GM12878 (cell line): ENCODE results near the gene SEPTIN11. TPM values are rescaled to one million over a fixed set of nuclear protein-coding genes. Genes with fewer than 3 reads are reported as not detected.

Experiments used
- ATF7 ChIP-seq: fragments of 450-650 bp; IDR thresholded peaks from 2 replicates; pipeline ENCODE4 v1.6.1; 2016; ENCODE audit warnings: low read depth, mild to moderate bottlenecking
- CHD1 ChIP-seq: IDR thresholded peaks from 2 replicates; pipeline ENCODE4 v1.6.1; 2012; ENCODE audit warnings: low read depth, low read length, improper control_type of control experiment
- FOXK2 ChIP-seq: fragments of 450-650 bp; IDR thresholded peaks from 2 replicates; pipeline ENCODE4 v1.6.1; 2017; ENCODE audit warnings: mild to moderate bottlenecking, moderate library complexity
- IRF3 ChIP-seq: fragments of 450-650 bp; IDR thresholded peaks from 2 replicates; pipeline ENCODE4 v1.6.1; 2014; ENCODE audit warnings: mild to moderate bottlenecking
- IRF4 ChIP-seq: IDR thresholded peaks from 2 replicates; pipeline ENCODE4 v1.6.1; 2011; ENCODE audit warnings: low read depth, low read length
- KAT2A ChIP-seq: conservative IDR thresholded peaks from 2 replicates; pipeline ENCODE4 v1.6.1; 2011; ENCODE audit warnings: low read depth, low read length; ENCODE audit not compliant: control insufficient read depth
- NKRF ChIP-seq: fragments of 450-650 bp; conservative IDR thresholded peaks from 2 replicates; pipeline ENCODE4 v1.6.1; 2017; ENCODE audit warnings: mild to moderate bottlenecking, moderate library complexity
- PAX5 ChIP-seq: IDR thresholded peaks from 2 replicates; pipeline ENCODE4 v1.6.1; 2011; ENCODE audit warnings: low read depth, low read length, borderline replicate concordance
- PRDM15 ChIP-seq: fragments of 450-650 bp; formaldehyde crosslinking; IDR thresholded peaks from 2 replicates; pipeline ENCODE4 v1.4.0; 2020; ENCODE audit warnings: mild to moderate bottlenecking, moderate library complexity
- RAD21 ChIP-seq: IDR thresholded peaks from 2 replicates; pipeline ENCODE4 v1.6.1; 2011; ENCODE audit warnings: mild to moderate bottlenecking, low read depth, low read length, moderate library complexity; ENCODE audit not compliant: insufficient read depth
- RBBP5 ChIP-seq: fragments of 200-600 bp; sonication (generic); conservative IDR thresholded peaks from 2 replicates; pipeline ENCODE4 v1.6.1; 2016
- SRF ChIP-seq, 2 experiments: IDR thresholded peaks; 2 replicates each; pipeline ENCODE4 v1.6.1; 2011; ENCODE audit warnings: low read depth in 2 of 2, low read length in 2 of 2, mild to moderate bottlenecking in 1 of 2, moderate library complexity in 1 of 2
- SUPT20H ChIP-seq: IDR thresholded peaks from 2 replicates; pipeline ENCODE4 v1.6.1; 2011; ENCODE audit warnings: low read depth, mild to moderate bottlenecking, low read length, moderate library complexity, borderline replicate concordance; ENCODE audit not compliant: control insufficient read depth
- polyA plus RNA-seq, 11 experiments: library from polyadenylated mRNA; depleted of rRNA in 4 of 11; unstranded in 6 of 11; stranded (reverse) in 5 of 11; fragments of >200 nt; fragmentation: Nextera tagmentation in 4 of 11; fragmentation: Illumina TruSeq in 1 of 11; extraction: Ambion mirVana in 4 of 11; extraction: Trizol in 1 of 11; gene quantifications; 1 replicate in 1 of 11; 2 replicates in 10 of 11; pipeline versions ENCODE4 v1.2.1 to v1.2.3, GENCODE V29; 2011 to 2016; ENCODE audit warnings: inconsistent platforms in 2 of 11, missing spikeins in 2 of 11, low read depth in 1 of 11
- total RNA-seq, 4 experiments: library from RNA; depleted of rRNA in 3 of 4; stranded (reverse); fragments of >200 nt in 3 of 4; fragmentation: Illumina TruSeq in 1 of 4; extraction: Trizol in 1 of 4; gene quantifications; 2 replicates each; pipeline versions ENCODE4 v1.2.1 to v1.2.3, GENCODE V29; 2013 to 2021
- TF ChIP-seq, protein P1 (sequence below): fragments of 450-650 bp; formaldehyde crosslinking; IDR thresholded peaks from 2 replicates; pipeline ENCODE4 v1.5.0; 2022; ENCODE audit warnings: mild to moderate bottlenecking, missing genetic modification characterization
- TF ChIP-seq, protein P2 (sequence below), 3 experiments: IDR thresholded peaks in 2 of 3; conservative IDR thresholded peaks in 1 of 3; 2 replicates each; pipeline ENCODE4 v1.5.1; 2011; ENCODE audit warnings: low read depth in 3 of 3, low read length in 3 of 3, mild to moderate bottlenecking in 3 of 3, control low read depth in 2 of 3, moderate library complexity in 2 of 3, inconsistent platforms in 1 of 3, mixed read lengths in 1 of 3; ENCODE audit not compliant: control insufficient read depth in 2 of 3, insufficient read depth in 1 of 3; ENCODE audit errors: extremely low read depth in 1 of 3

SEPTIN11 gene
- total and polyA plus RNA-seq, 10 of the 15 experiments (the other 5 are each of a cell fraction or from before 2014, with no cell fraction given), result 24.7 to 160 (median 91.3) TPM

DNA sequence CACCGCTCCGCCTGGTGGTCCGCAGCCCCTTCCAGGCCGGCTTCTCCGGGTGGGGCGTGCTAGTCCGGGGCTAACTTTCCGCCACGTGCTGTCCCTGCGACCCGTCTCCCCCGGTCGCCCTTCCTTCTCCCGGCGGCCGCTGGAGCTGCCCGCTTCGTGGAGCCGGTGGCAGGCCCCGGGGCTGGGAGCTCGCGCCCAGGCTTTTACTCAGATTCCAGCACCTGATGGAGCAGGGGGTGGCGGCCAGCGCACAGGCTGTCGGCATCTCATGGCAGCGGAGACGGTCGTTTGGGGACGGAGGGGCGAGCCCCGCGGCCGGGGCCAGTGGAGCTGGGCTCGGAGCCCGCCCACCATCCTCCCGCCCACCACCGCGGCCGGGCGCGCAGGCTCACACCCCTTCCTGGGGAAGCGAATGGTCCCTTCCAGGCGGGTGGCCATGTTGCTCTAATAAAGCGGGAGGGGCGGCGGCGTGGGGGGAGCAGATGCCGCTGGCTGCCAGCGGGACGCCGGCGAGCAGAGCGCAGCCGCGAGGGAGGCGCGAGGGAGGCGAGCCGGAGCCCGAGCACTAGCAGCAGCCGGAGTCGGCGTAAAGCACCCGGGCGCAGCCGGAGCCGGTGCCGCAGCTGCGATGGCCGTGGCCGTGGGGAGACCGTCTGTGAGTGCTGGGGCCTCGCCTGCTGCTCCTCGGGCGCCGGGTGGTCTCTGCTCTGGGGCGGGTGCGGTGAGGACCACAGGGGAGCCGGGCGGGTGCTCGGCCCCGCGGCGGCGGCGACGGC is at the start of gene SEPTIN11 (continued):
- TF ChIP-seq NKRF (peak; percentile 74), RAD21 (no peak), PAX5 (no peak), FOXK2 (peak; percentile 92), IRF3 (no peak), ATF7 (peak; percentile 76), SUPT20H (no peak), IRF4 (no peak), SRF (IDR thresholded peaks at IDR 0.05; ENCODE audit: low read depth in 2 of 2, low read length in 2 of 2) (0 out of 4 replicates have a peak, but pooled peaks have one; percentile 7 to 14), PRDM15 (no peak), KAT2A (no peak), RBBP5 (no peak), CHD1 (peak; percentile 96)
- TF ChIP-seq, protein P1, sequence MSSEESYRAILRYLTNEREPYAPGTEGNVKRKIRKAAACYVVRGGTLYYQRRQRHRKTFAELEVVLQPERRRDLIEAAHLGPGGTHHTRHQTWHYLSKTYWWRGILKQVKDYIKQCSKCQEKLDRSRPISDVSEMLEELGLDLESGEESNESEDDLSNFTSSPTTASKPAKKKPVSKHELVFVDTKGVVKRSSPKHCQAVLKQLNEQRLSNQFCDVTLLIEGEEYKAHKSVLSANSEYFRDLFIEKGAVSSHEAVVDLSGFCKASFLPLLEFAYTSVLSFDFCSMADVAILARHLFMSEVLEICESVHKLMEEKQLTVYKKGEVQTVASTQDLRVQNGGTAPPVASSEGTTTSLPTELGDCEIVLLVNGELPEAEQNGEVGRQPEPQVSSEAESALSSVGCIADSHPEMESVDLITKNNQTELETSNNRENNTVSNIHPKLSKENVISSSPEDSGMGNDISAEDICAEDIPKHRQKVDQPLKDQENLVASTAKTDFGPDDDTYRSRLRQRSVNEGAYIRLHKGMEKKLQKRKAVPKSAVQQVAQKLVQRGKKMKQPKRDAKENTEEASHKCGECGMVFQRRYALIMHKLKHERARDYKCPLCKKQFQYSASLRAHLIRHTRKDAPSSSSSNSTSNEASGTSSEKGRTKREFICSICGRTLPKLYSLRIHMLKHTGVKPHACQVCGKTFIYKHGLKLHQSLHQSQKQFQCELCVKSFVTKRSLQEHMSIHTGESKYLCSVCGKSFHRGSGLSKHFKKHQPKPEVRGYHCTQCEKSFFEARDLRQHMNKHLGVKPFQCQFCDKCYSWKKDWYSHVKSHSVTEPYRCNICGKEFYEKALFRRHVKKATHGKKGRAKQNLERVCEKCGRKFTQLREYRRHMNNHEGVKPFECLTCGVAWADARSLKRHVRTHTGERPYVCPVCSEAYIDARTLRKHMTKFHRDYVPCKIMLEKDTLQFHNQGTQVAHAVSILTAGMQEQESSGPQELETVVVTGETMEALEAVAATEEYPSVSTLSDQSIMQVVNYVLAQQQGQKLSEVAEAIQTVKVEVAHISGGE (CRISPR knock-in tag), result no peak
- TF ChIP-seq, protein P2, sequence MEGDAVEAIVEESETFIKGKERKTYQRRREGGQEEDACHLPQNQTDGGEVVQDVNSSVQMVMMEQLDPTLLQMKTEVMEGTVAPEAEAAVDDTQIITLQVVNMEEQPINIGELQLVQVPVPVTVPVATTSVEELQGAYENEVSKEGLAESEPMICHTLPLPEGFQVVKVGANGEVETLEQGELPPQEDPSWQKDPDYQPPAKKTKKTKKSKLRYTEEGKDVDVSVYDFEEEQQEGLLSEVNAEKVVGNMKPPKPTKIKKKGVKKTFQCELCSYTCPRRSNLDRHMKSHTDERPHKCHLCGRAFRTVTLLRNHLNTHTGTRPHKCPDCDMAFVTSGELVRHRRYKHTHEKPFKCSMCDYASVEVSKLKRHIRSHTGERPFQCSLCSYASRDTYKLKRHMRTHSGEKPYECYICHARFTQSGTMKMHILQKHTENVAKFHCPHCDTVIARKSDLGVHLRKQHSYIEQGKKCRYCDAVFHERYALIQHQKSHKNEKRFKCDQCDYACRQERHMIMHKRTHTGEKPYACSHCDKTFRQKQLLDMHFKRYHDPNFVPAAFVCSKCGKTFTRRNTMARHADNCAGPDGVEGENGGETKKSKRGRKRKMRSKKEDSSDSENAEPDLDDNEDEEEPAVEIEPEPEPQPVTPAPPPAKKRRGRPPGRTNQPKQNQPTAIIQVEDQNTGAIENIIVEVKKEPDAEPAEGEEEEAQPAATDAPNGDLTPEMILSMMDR (IDR thresholded peaks at IDR 0.05 in 2 of 3, conservative IDR thresholded peaks at IDR 0.05 in 1 of 3; ENCODE audit: control insufficient read depth in 2 of 3, extremely low read depth in 1 of 3, insufficient read depth in 1 of 3, low read depth in 3 of 3, low read length in 3 of 3), result no peak
